Type B pancreatic cell (in vitro differentiated cells): ENCODE results near the gene PRPF39. TPM values are rescaled to one million over a fixed set of nuclear protein-coding genes. Genes with fewer than 3 reads are reported as not detected.
"Not testable (repeated sequence)": the region's sequence is repeated elsewhere in the genome, so short reads cannot be mapped to it uniquely, and the experiment has no call there.

Experiments used
- DNase-seq: peaks from one replicate; pipeline ENCODE4 v3.0.0; 2021; ENCODE audit warnings: mixed read lengths; ENCODE audit not compliant: unreplicated experiment; ENCODE audit errors: extremely low spot score
- H3K27ac Mint-ChIP-seq: 2 replicates; pipeline ENCODE4 v1.8.0; 2021; ENCODE audit warnings: mild to moderate bottlenecking, mixed read lengths
- H3K27me3 Mint-ChIP-seq: 2 replicates; pipeline ENCODE4 v1.8.0; 2021; ENCODE audit warnings: mixed read lengths
- H3K36me3 Mint-ChIP-seq: 2 replicates; pipeline ENCODE4 v1.8.0; 2021; ENCODE audit warnings: mixed read lengths
- H3K4me1 Mint-ChIP-seq: one replicate; pipeline ENCODE4 v1.8.0; 2021; ENCODE audit warnings: mixed read lengths; ENCODE audit not compliant: unreplicated experiment
- H3K4me3 Mint-ChIP-seq: 2 replicates; pipeline ENCODE4 v1.8.0; 2021; ENCODE audit warnings: mild to moderate bottlenecking, mixed read lengths
- H3K9me3 Mint-ChIP-seq: 2 replicates; pipeline ENCODE4 v1.8.0; 2021; ENCODE audit warnings: mixed read lengths
- CTCF ChIP-seq: fragments of 200-600 bp; sonication (generic); conservative IDR thresholded peaks from 2 replicates; pipeline ENCODE4 v1.5.0; 2021; ENCODE audit warnings: antibody characterized with exemption, mild to moderate bottlenecking
- total RNA-seq: library from RNA; stranded (reverse); gene quantifications from 2 replicates; pipeline ENCODE4 v1.2.1, GENCODE V29; 2021; ENCODE audit warnings: low replicate concordance

Gene PRPF39
- total RNA-seq, 1 donor from 2014 or later: 51.7 TPM

GRCh38 chr14:45136399-45136798 lies 52.5 kb downstream of the PRPF39 start:
- Mint-ChIP-seq H3K4me1 (peaks cover 19% of the 10 kb centered on the region), H3K36me3 (no peaks in the 10 kb centered on the region), H3K4me3 (peak overlapping the region; percentile 99), H3K9me3 (no peaks in the 10 kb centered on the region), H3K27me3 (no peaks in the 10 kb centered on the region), H3K27ac (peak overlapping the region; percentile 97)
- DNase-seq: no peak
- TF ChIP-seq CTCF: no peak

DNA sequence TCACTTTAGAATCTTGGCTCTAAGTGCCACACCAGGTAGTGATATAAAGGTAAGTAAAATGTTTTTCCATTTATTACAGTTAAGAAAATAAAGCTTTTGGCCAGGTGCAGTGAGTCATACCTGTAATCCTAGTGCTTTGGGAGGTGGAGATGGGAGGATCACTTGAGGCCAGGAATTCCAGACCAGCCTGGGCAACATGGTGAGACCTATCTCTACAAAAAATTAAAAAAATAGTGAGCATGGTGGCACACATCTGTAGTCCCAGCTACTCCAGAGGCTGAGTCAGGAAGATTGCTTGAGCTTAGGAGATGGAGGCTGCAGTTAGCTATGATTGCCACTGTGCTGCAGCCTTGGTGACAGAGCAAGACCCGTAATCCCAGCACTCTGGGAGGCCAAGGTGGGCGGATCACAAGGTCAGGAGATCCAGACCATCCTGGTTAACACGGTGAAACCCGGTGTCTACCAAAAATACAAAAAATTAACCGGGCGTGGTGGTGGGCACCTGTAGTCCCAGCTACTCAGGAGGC lies 56.8 kb downstream of the PRPF39 start:
- no peak for DNase-seq
- Mint-ChIP-seq H3K27me3 (no peaks in the 10 kb centered on the region), H3K4me1 (peaks cover 15% of the 10 kb centered on the region), H3K9me3 (no peaks in the 10 kb centered on the region), H3K4me3 (no peak overlapping the region), H3K27ac (no peak overlapping the region), H3K36me3 (no peaks in the 10 kb centered on the region)
- TF ChIP-seq CTCF: no peak

- not testable (repeated sequence) for DNase-seq, H3K4me3 Mint-ChIP-seq, H3K9me3 Mint-ChIP-seq, H3K27ac Mint-ChIP-seq, H3K27me3 Mint-ChIP-seq, H3K36me3 Mint-ChIP-seq
- H3K4me1 Mint-ChIP-seq: peaks cover 15% of the 10 kb centered on the region
These were observed 58.2 kb downstream of the PRPF39 start for GRCh38 chr14:45142083-45142482.

GRCh38 chr14:45144658-45145057 lies 60.7 kb downstream of the PRPF39 start:
- Mint-ChIP-seq H3K27me3 (no peaks in the 10 kb centered on the region), H3K36me3 (no peaks in the 10 kb centered on the region), H3K4me1 (peaks cover 4% of the 10 kb centered on the region), H3K4me3 (no peak overlapping the region), H3K27ac (no peak overlapping the region), H3K9me3 (no peaks in the 10 kb centered on the region)
- no peak for DNase-seq
- TF ChIP-seq CTCF: no peak

- no peaks in the 10 kb centered on the region for H3K27me3 Mint-ChIP-seq
- TF ChIP-seq CTCF: no peak
- H3K4me3 Mint-ChIP-seq: no peak overlapping the region
- no peaks in the 10 kb centered on the region for H3K36me3 Mint-ChIP-seq
- peaks cover 3% of the 10 kb centered on the region for H3K4me1 Mint-ChIP-seq
- DNase-seq: no peak
- no peaks in the 10 kb centered on the region for H3K9me3 Mint-ChIP-seq
- no peak overlapping the region for H3K27ac Mint-ChIP-seq
These were observed 61.3 kb downstream of the PRPF39 start for GRCh38 chr14:45145214-45145613.

GRCh38 chr14:45149602-45150001 lies 65.7 kb downstream of the PRPF39 start:
- Mint-ChIP-seq H3K36me3 (no peaks in the 10 kb centered on the region), H3K27ac (no peak overlapping the region), H3K27me3 (no peaks in the 10 kb centered on the region), H3K9me3 (no peaks in the 10 kb centered on the region), H3K4me3 (no peak overlapping the region), H3K4me1 (no peaks in the 10 kb centered on the region)
- TF ChIP-seq CTCF: no peak
- no peak for DNase-seq
